ENCODE measurements around the gene SCO2. TPM values are rescaled to one million over a fixed set of nuclear protein-coding genes. Genes with fewer than 3 reads are reported as not detected.

Gene SCO2
- total RNA-seq, 2 donors from 2014 or later, result 0.89 to 2.3 TPM

DNA sequence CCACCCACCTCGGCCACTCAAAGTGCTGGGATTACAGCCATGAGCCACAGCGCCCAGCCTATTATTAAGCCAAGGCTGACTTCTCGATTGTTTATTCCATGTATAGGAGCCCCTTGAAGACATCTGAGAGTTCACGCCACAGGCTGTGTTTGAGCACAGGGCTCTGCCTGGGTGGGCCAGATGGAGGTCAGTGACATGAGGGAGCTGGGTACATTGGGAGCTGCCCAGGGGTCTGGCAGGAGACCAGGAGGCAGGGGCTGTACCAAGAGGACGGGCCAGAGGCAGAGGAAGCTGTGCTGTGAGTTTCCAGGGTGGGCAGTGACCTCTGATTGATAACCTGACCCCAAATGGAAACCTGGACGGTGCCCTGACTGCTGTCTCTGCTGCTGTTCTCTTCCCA, 23.3 kb downstream of the SCO2 start:
- Mint-ChIP-seq H3K36me3 (ENCODE audit: low read depth) (peaks cover 2% of the 10 kb centered on the region), H3K27me3 (ENCODE audit: insufficient read depth) (peaks cover 2% of the 10 kb centered on the region), H3K9me3 (no peaks in the 10 kb centered on the region), H3K4me3 (no peak overlapping the region), H3K27ac (no peak overlapping the region), H3K4me1 (no peaks in the 10 kb centered on the region)
- no peak for DNase-seq
- Histone ChIP-seq H3K4me3 (ENCODE audit: low read length) (no peak overlapping the region), H3K4me1 (ENCODE audit: control insufficient read depth, insufficient read depth, low read length) (no peaks in the 10 kb centered on the region), H3K9ac (ENCODE audit: extremely low read depth, low read length, poor library complexity, severe bottlenecking) (no peak overlapping the region), H3K36me3 (ENCODE audit: control insufficient read depth, insufficient read depth, low read length) (peaks cover 15% of the 10 kb centered on the region), H3K27ac (ENCODE audit: low read depth, low read length) (no peak overlapping the region), H3K9me3 (ENCODE audit: control insufficient read depth, low read length) (no peaks in the 10 kb centered on the region), H3K27me3 (ENCODE audit: control insufficient read depth, insufficient read depth, low read length, poor library complexity, severe bottlenecking) (no peaks in the 10 kb centered on the region)
- WGBS, 2 experiments (ENCODE audit: insufficient coverage in 1 of 2, insufficient read length in 1 of 2), result 98% methylated on average over 6 of the region's 6 CpGs
- TF ChIP-seq, protein P1, sequence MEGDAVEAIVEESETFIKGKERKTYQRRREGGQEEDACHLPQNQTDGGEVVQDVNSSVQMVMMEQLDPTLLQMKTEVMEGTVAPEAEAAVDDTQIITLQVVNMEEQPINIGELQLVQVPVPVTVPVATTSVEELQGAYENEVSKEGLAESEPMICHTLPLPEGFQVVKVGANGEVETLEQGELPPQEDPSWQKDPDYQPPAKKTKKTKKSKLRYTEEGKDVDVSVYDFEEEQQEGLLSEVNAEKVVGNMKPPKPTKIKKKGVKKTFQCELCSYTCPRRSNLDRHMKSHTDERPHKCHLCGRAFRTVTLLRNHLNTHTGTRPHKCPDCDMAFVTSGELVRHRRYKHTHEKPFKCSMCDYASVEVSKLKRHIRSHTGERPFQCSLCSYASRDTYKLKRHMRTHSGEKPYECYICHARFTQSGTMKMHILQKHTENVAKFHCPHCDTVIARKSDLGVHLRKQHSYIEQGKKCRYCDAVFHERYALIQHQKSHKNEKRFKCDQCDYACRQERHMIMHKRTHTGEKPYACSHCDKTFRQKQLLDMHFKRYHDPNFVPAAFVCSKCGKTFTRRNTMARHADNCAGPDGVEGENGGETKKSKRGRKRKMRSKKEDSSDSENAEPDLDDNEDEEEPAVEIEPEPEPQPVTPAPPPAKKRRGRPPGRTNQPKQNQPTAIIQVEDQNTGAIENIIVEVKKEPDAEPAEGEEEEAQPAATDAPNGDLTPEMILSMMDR (conservative IDR thresholded peaks at IDR 0.05), result no peak

DNA sequence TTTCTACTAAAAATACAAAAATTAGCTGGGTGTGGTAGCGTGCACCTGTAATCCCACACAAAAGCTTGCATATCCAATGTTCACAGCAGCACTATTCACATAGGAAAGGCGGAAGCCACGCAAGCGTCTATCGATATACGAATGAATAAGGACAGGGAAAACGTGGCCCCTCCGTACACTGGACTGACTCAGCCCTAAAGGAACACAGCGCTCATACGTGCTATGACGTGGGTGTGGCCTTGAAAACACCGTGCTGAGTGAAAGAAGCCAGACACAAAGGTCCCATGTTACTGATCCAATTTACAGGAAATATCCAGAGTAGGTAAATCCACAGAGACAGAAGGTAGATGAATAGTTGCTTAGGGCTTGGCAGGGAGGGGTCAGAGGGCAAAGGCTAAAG, 24.9 kb downstream of the SCO2 start:
- H3K36me3 Mint-ChIP-seq (ENCODE audit: low read depth), result peaks cover 2% of the 10 kb centered on the region
- H3K9ac ChIP-seq (ENCODE audit: extremely low read depth, low read length, poor library complexity, severe bottlenecking), result no peak overlapping the region
- H3K4me3 Mint-ChIP-seq, result no peak overlapping the region

DNA sequence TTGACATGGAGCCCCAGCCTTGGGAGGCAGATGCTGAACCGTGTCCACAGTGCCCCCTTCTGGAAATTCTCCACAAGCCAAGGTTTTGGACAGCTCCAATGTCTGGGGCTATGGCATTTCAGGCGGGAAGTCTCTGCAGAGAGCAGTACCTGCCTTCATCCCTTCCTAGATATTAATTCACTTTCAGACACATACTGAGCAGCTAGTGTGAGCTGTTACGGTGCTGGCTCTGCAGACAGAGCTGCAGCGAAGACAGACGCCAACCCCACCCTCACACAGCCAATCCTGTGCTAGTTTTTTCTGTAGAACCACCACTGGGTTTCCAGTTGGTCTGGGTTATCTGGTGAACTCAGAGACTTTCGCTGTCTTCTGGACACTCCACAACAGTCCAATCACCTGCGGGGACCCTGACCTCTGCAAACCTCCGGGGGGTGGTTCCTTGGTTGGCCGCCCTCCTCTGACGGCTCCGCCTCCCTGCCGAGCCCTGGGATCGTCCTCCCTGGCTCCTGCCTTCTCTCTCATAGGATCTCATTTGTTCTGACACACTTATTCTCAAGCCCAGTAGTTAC, 27.0 kb downstream of the SCO2 start:
- Histone ChIP-seq H3K9me3 (ENCODE audit: control insufficient read depth, low read length) (no peaks in the 10 kb centered on the region), H3K4me1 (ENCODE audit: control insufficient read depth, insufficient read depth, low read length) (no peaks in the 10 kb centered on the region), H3K4me3 (ENCODE audit: low read length) (no peak overlapping the region), H3K27ac (ENCODE audit: low read depth, low read length) (no peak overlapping the region), H3K9ac (ENCODE audit: extremely low read depth, low read length, poor library complexity, severe bottlenecking) (no peak overlapping the region), H3K36me3 (ENCODE audit: control insufficient read depth, insufficient read depth, low read length) (no peaks in the 10 kb centered on the region), H3K27me3 (ENCODE audit: control insufficient read depth, insufficient read depth, low read length, poor library complexity, severe bottlenecking) (no peaks in the 10 kb centered on the region)
- Mint-ChIP-seq H3K36me3 (ENCODE audit: low read depth) (peaks cover 2% of the 10 kb centered on the region), H3K27me3 (ENCODE audit: insufficient read depth) (peaks cover 14% of the 10 kb centered on the region), H3K9me3 (no peaks in the 10 kb centered on the region), H3K4me1 (no peaks in the 10 kb centered on the region), H3K27ac (no peak overlapping the region), H3K4me3 (no peak overlapping the region)
- TF ChIP-seq, protein P1 (conservative IDR thresholded peaks at IDR 0.05), result peak; percentile 84
- peak; percentile 93 for DNase-seq
- WGBS, 2 experiments (ENCODE audit: insufficient coverage in 1 of 2, insufficient read length in 1 of 2), result 31 to 33% methylated on average over 10 to 13 of the region's 13 CpGs

More for the DNA sequence above, 24.9 kb downstream of the SCO2 start:
- H3K36me3 ChIP-seq (ENCODE audit: control insufficient read depth, insufficient read depth, low read length), result peaks cover 10% of the 10 kb centered on the region
- no peak for DNase-seq
- no peaks in the 10 kb centered on the region for H3K4me1 ChIP-seq (ENCODE audit: control insufficient read depth, insufficient read depth, low read length)
- 95 to 99% methylated on average over 11 to 12 of the region's 12 CpGs for WGBS, 2 experiments (ENCODE audit: insufficient coverage in 1 of 2, insufficient read length in 1 of 2)
- H3K27me3 Mint-ChIP-seq (ENCODE audit: insufficient read depth), result peaks cover 8% of the 10 kb centered on the region
- H3K9me3 ChIP-seq (ENCODE audit: control insufficient read depth, low read length), result no peaks in the 10 kb centered on the region
- H3K4me3 ChIP-seq (ENCODE audit: low read length), result no peak overlapping the region
- H3K9me3 Mint-ChIP-seq, result no peaks in the 10 kb centered on the region
- no peaks in the 10 kb centered on the region for H3K27me3 ChIP-seq (ENCODE audit: control insufficient read depth, insufficient read depth, low read length, poor library complexity, severe bottlenecking)
- H3K27ac Mint-ChIP-seq, result no peak overlapping the region
- TF ChIP-seq, protein P1 (conservative IDR thresholded peaks at IDR 0.05), result no peak
- H3K4me1 Mint-ChIP-seq, result no peaks in the 10 kb centered on the region
- no peak overlapping the region for H3K27ac ChIP-seq (ENCODE audit: low read depth, low read length)
